Measurements from ENCODE around the gene BMP6.

- no peak for TF ChIP-seq EZH2phosphoT487 (IDR thresholded peaks at IDR 0.05; ENCODE audit: insufficient read depth, low read depth)
- TF ChIP-seq EZH2 (IDR thresholded peaks at IDR 0.05; ENCODE audit: insufficient read depth, poor library complexity, severe bottlenecking) = no peak
Measured at GRCh38 chr6:7777074-7777473, 51.2 kb downstream of the BMP6 start.
